Gastrocnemius medialis (tissue), 4 donors: ENCODE results near the gene SEMA5B.

Experiments used
- CTCF ChIP-seq, 5 experiments: fragments of 450-650 bp in 3 of 5; fragments of 200-600 bp in 2 of 5; sonication (generic) in 2 of 5; IDR thresholded peaks in 4 of 5; conservative IDR thresholded peaks in 1 of 5; 1 replicate in 4 of 5; 2 replicates in 1 of 5; pipeline ENCODE4 v1.5.1; 2016 to 2019; ENCODE audit warnings: antibody characterized with exemption in 5 of 5, mild to moderate bottlenecking in 3 of 5, moderate library complexity in 3 of 5
- POLR2A ChIP-seq, 2 donors: fragments of 450-650 bp; IDR thresholded peaks; one replicate each; pipeline ENCODE4 v1.6.1; 2017; ENCODE audit warnings: antibody characterized with exemption in 2 of 2, mild to moderate bottlenecking in 2 of 2, moderate library complexity in 2 of 2

GRCh38 chr3:122882361-122882947, 145.1 kb downstream of the SEMA5B start:
- TF ChIP-seq CTCF (IDR thresholded peaks at IDR 0.05 in 4 of 5, conservative IDR thresholded peaks at IDR 0.05 in 1 of 5), result no peak
- no peak for TF ChIP-seq POLR2A (IDR thresholded peaks at IDR 0.05)
